Measurements from ENCODE around the gene C2orf80. TPM values are rescaled to one million over a fixed set of nuclear protein-coding genes. Genes with fewer than 3 reads are reported as not detected.
"Not testable (repeated sequence)": the region's sequence is repeated elsewhere in the genome, so short reads cannot be mapped to it uniquely, and the experiment has no call there.

The C2orf80 gene
- total RNA-seq, 1 donor from 2014 or later: not detected

DNA sequence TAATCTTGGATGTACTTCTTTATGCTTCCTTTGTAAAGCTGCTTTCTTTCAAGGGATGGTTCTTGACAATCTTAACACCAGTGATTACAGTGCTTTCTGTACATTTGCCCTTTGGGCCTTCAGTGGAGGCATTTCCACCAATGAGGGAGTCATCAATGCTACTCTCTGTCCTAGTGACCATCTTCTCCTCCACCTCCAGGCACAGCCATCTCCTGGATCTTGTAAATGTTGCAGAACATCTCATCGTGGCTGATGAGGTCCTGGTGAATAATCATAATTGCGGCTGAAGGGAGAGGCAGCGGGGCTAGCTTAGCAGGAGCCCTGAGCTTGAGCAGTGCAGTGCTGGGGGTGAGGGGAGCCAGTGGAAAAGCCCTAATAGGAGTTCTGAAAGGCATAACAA is 32.5 kb upstream of the C2orf80 start:
- no peak for DNase-seq (ENCODE audit: low read depth)
- TF ChIP-seq, protein P1, sequence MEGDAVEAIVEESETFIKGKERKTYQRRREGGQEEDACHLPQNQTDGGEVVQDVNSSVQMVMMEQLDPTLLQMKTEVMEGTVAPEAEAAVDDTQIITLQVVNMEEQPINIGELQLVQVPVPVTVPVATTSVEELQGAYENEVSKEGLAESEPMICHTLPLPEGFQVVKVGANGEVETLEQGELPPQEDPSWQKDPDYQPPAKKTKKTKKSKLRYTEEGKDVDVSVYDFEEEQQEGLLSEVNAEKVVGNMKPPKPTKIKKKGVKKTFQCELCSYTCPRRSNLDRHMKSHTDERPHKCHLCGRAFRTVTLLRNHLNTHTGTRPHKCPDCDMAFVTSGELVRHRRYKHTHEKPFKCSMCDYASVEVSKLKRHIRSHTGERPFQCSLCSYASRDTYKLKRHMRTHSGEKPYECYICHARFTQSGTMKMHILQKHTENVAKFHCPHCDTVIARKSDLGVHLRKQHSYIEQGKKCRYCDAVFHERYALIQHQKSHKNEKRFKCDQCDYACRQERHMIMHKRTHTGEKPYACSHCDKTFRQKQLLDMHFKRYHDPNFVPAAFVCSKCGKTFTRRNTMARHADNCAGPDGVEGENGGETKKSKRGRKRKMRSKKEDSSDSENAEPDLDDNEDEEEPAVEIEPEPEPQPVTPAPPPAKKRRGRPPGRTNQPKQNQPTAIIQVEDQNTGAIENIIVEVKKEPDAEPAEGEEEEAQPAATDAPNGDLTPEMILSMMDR (conservative IDR thresholded peaks at IDR 0.05; ENCODE audit: low read depth, low read length): no peak
- no peak overlapping the region for H3K4me3 ChIP-seq (ENCODE audit: low read depth, low read length)

DNA sequence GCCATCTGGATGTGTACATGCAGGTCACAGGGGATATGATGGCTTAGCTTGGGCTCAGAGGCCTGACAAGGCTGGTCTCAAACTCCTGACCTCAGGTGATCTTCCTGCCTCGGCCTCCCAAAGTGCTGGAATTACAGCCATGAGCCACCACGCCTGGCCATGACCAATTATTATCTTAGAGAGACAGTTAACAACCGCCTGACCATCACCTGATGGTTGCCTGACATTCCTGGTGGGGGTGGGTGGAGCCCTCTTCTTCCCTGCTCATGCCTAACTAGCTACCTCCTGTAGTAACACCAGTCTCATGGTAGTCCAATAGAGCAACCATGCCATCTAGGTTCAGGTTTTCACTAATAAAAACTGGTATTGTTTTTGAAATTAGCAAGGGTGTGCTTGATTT is 32.0 kb upstream of the C2orf80 start:
- not testable (repeated sequence) for DNase-seq (ENCODE audit: low read depth)

DNA sequence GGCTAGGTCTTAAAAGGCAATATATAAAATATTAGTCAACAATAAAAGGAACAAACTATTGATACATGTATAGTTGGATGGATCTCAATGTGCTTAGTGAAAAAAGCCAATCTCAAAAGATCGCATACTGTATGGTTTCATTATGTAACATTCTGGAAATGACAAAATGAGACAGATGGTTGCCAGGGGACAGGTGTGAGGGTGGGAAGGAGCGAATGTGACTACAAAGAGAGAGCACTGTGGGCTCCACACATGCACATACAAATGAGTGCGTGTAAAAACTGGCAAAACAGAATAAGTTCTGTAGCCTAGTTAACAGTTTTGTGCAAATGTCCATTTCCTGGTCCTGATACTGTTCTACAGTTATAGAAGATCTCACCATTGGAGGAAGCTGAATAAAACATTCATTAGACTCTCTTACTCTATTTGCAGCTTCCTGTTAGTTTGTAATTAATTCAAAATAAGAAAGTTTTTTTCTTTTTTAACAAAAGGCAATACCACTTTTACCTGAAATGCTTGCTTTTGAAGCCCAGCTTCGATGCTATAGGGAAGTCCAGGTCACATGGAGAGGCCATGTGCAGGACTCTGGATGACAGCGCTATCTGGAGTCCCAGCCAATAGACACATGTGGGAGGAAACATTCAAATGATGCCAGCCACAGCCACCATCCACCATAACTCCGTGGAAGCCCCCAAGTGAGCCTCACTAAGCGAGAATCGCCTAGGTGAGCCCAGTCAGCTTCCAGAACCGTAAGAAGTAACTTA is 21.0 kb upstream of the C2orf80 start:
- no peak overlapping the region for H3K4me3 ChIP-seq (ENCODE audit: low read depth, low read length)
- DNase-seq (ENCODE audit: low read depth): no peak
- TF ChIP-seq, protein P1 (conservative IDR thresholded peaks at IDR 0.05; ENCODE audit: low read depth, low read length): no peak

More for the DNA sequence above, 32.0 kb upstream of the C2orf80 start:
- not testable (repeated sequence) for H3K4me3 ChIP-seq (ENCODE audit: low read depth, low read length)

DNA sequence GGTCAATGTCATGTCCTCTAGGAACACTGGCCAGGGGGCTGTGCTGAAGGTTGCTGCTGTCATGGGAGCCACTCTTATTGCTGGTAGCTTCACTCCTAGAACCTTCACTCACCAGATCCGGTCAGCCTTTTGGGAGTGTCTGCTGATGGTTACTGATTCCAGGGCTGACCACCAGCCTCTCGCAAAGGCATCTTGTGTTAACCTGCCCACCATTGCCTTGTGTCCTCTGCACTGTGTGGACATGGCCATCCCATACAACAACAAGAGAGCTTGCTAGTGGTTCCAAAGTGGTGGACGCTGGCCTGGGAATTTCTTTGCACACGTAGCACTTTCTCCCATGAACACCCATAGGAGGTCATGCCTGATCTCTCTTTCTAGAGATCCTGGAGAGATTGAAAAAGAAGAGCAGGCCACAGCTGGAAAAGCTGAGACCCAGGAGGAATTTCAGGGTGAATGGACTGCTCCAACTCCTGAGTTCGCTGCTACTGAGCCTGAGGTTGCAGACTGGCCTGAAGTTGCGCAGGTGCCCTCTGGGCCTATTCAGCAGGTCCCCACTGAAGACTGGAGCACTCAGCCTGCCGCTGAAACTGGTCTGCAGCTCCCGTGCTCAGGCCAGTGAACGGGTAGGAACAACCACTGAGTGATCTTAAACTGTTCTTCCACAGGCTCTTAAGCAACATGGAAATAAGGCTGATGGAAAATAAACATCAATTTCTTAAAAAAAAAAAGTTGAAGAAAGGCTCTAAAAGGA is 18.7 kb upstream of the C2orf80 start:
- H3K4me3 ChIP-seq (ENCODE audit: low read depth, low read length): no peak overlapping the region
- TF ChIP-seq, protein P1 (conservative IDR thresholded peaks at IDR 0.05; ENCODE audit: low read depth, low read length): no peak
- no peak for DNase-seq (ENCODE audit: low read depth)

DNA sequence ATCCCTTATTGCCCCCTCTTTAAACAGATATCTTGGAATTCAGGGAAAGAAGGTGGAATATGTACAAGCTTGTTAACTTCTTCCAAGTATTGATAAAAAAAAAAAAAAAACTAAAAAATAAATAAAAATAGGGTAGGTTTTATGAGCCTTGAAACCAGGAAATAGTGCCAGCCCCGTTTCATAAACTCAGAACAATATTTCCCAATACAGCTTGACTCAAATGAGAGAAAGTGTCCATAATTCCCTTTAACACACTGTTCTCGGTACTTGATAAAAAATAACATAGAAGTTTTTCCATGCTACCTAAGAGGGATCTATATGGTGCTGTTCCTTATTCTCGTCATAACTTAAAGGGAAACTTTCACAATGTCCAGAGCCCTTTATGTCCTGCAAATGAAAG is 17.9 kb upstream of the C2orf80 start:
- no peak for DNase-seq (ENCODE audit: low read depth)
- H3K4me3 ChIP-seq (ENCODE audit: low read depth, low read length): no peak overlapping the region
- TF ChIP-seq, protein P1 (conservative IDR thresholded peaks at IDR 0.05; ENCODE audit: low read depth, low read length): no peak

DNA sequence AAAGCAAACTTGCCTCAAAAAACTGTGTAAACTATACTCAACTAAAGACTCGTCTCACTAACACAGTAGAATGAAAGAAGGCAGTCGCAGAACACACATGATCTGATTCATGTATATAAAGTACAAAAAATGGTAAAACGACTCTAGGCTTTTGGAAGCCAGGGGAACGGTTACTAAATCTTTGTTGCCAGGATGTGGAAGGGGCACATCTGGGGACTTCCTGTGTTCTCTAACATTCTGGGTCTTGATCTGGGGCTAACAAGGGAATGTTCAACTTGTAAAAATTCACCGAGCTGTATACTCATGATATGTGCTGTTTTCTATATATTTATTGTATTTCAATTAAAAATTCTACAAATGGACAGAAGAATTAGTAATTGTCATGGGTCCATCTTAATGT is 14.3 kb upstream of the C2orf80 start:
- TF ChIP-seq, protein P1 (conservative IDR thresholded peaks at IDR 0.05; ENCODE audit: low read depth, low read length): no peak
- H3K4me3 ChIP-seq (ENCODE audit: low read depth, low read length): no peak overlapping the region
- no peak for DNase-seq (ENCODE audit: low read depth)

DNA sequence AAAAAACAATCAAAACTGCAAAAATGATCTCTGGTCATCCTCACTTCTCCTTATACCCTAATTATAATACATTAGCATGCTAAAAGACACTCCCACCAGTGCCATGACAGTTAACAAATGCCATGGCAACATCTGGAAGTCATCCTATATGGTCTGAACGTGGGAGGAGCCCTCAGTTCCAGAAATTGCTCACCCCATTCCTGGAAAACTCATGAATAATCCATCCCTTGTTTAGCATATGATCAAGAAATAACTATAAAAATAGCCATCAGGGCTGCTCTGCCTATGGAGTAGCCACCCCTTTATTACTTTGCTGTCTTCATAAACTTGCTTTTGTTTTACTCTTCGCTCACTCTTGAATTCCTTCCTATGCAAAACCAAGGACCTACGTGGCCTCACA is 5.7 kb upstream of the C2orf80 start:
- no peak for DNase-seq (ENCODE audit: low read depth)
- TF ChIP-seq, protein P1 (conservative IDR thresholded peaks at IDR 0.05; ENCODE audit: low read depth, low read length): no peak

More for the DNA sequence above, 5.7 kb upstream of the C2orf80 start:
- no peak overlapping the region for H3K4me3 ChIP-seq (ENCODE audit: low read depth, low read length)

Data from epithelial cell of proximal tubule (primary cell).